Fibroblast of skin of left biceps (primary cell): ENCODE results near the gene GGCX.
"Not testable (repeated sequence)": the region's sequence is repeated elsewhere in the genome, so short reads cannot be mapped to it uniquely, and the experiment has no call there.

Experiments used
- DNase-seq, 2 experiments: peaks; one replicate each; pipeline ENCODE4 v3.0.0-alpha.2; 2013; ENCODE audit warnings: low read depth in 2 of 2

Gene GGCX

GRCh38 chr2:85561280-85562212, at the start of gene GGCX:
Gene GGCX (minus strand): TSS chr2:85561493. CDS start chr2:85561428, 65 bp downstream.
- DNase-seq: peak; percentile 71

DNA sequence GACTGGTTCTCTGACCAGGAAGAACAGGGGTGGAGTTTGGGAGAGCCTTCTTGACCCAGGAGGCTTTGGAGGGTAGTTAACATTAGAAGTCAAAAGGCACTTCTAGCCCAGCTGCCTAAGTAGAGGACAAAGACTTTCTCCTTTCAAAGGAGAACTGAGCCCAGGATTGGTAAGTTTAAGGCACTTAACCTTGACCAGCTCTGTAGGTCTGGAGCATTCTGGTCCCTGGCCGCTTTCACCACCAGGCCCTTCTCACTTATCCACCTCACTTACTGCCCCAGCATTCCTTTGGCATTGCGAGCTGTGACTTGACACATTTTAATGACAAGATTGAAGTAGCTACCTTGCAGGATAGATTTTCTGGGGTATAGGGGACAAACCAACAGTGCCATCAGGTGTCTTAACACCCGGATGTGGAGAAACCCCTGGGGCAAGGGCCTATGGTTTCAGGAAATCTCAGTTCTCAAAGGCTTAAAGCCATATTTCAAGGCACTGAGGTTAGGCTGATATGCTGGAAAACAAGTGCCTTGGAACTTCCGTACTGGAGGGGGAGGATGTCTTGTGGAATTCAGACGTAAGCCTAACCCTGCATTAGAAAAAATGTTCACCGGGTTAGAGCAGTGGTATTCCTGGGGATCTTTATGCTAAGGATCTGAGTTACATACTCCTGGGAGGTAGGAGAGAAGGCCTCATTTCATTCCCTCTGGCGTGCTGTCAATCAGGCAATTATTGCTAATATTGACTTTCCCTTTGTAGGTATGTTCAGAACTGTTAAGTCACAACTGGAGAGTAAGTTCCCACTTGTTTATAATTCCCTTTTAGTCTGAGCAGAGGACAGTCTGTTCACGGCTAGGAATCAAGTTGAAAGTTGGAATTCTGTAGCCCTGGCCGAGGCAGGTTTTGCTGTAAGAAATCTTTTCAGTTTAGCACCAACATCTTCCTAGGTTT, 46.2 kb upstream of the GGCX start:
- DNase-seq: no peak

- DNase-seq: no peak
Measured at GRCh38 chr2:85606116-85606455, 44.8 kb upstream of the GGCX start.

GRCh38 chr2:85605406-85606115, 44.3 kb upstream of the GGCX start:
- DNase-seq: peak; percentile 62 to 66

DNA sequence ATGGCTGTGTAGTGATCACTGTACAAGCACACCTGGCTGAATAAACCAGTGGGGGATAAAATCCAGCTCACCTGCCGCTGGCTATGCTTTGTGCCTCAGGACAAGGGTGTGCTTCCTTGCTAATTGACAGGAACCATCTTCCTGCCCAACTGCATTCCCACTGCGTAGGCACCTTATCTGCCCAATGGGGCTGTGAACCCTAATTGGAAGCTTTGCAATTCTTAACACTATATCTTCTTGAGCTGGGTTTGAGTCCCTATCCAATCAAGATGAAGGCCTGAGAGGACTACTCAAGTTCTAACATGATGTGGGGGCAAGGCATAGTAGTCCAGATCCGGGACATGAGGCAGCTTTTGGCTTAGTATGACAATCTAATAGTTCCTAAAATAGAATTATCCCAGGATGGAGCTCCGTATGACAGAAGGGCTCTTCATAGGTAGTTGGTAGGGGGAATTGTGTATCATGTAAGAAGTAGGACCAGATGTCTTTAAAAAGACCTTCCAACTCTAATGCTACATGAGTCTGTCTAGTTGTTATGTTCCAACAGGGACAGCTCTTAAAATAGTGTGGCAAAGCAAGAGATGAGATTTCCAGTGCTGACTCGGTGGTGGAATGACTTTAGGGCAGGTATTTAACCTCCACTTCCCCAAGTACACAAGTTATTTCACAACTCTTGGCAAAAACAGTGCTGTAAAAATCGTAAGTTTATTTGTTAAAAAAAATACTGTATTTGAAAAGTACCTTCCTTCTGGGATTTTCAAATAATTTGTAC, 43.5 kb upstream of the GGCX start:
- DNase-seq: no peak

DNA sequence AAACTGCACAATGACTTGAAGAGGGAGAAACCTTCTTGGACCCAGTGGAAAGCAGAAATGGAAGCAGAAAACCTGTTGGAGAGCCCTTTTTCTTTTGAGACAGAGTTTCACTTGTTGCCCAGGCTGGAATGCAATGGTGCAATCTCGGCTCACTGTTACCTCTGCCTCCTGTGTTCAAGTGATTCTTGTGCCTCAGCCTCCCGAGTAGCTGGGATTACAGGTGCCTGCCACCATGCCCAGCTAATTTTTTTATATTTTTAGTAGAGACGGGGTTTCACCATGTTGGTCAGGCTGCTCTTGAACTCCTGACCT, 42.8 kb upstream of the GGCX start:
- not testable (repeated sequence) for DNase-seq

GRCh38 chr2:85602476-85603234, 41.4 kb upstream of the GGCX start, which contains the start of gene TMEM150A:
Gene TMEM150A (minus strand): TSS chr2:85602698. CDS start chr2:85601948, 750 bp downstream.
- peak; percentile 62 to 75 for DNase-seq

GRCh38 chr2:85601771-85602475, 40.6 kb upstream of the GGCX start:
- no peak for DNase-seq

DNA sequence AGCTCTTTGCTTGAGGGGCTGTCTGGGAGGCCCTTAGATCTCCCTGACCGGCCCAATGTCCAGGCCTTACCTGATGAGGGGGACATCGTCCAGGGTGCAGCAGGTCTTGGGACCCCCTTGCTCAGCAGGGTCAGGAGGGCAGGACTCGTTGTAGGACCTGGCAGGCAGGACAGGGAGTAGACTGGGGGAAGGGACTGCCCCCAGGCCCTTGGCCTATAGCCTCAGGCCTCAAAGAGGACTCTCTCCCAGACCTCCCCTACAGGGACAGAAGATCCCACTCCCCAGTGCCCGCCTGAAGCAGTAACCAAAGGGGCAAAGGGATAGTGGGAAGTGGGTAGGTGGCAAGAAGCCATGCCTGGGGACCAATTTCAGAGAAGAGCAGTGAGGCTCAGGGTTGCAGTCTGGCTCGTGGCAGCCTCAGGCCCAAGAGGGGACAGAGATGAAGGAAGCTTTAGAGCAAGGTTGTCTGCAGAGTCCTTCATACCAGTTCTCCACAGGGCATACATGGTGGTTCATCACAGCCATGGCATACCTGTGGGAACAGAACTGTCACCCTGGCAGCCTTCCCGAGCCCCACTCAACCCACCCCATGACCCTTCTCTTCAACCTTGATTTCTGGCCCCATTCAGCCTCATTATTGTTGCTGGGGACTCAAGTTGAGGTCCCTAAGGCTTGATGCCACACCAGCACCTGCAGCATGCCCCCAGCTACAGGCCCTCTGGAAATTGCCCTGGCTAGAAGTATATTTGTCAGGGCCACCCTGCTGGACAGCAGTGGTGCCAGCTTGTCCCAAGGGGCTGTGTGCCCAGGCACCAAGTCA, 39.9 kb upstream of the GGCX start:
- DNase-seq: no peak

- DNase-seq: no peak
Measured at GRCh38 chr2:85600235-85600575, 38.9 kb upstream of the GGCX start.

DNA sequence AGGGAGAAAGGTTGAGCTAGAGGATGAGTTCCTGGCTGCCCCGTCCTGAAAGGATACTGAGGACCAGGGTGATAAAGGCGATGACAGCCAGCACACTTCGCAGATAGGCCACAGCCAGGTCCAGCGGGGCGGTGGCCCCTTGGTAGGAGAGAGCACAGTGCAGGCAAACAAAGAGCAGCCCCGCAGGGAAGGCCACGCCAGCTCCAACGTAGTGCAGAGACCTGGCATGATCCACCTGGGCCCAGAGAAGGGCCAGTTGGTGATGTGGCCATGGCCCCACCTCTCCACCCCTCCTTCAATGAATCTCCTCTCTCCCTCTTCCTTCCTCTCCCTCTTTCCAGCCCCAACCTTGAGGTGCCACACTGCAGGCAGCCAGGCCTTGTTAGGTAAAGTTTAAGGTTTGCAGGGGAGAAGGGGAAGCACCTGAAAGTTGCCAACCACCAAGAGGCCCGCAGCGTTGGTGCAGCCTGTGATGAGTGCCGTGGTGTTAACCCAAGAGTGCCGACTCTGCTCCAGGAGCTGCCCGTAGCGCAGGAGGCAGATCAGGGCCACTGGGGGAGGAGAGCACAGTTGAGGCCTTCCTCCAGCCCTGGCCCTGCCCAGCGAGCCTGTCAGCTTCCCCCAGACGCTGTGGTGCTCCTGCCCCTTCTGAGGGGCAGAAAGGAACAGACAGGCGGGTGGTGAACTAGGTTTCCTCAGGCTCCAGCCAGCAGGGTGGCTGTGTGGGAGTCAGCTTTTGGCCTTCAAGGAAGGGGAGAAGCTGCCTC, 38.4 kb upstream of the GGCX start:
- no peak for DNase-seq

GRCh38 chr2:85598594-85599340, 37.5 kb upstream of the GGCX start:
- DNase-seq: no peak

DNA sequence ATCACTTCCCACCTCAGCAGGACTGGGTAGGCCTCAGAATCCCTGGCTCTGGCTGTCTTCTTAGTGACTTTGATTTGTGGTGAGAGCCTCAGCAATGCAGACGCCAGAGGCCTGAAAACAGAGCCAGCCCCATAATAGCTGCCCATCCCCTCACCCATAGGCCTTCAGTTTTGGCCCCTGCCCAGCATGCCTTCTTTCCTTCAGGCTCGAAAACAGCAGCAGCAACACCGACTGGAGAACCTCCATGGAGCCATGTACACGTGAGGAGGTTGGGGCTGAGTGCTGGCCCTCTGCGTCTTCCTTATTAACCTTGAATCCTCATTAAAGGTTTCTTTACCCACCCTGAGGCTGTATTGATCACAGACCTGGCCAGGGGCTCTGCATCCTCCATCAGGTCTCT, 35.9 kb upstream of the GGCX start:
- no peak for DNase-seq

DNA sequence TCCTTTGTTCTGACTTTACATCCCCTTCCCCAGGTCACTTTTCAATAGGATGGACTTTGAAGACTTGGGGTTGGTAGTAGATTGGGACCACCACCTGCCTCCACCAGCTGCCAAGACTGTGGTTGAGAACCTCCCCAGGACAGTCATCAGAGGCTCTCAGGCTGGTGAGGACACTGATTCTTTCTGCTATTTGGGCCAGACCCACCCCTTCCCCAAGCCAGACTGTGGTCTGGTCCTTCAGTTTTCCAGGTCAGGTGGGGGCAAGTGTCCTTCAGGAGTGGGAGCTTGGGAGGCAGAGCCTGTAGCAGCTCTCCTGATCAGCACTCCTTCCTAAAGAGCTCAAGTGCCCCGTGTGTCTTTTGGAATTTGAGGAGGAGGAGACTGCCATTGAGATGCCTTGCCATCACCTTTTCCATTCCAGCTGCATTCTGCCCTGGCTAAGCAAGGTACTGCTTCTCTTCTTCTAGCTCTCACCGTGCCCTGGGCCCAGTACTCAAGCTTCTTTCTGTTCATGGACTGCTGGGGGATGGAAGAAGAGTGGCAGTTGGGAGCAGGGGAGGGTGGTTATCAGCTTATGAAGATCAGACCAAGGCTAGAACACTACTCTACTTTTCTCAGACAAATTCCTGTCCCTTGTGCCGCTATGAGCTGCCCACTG, 35.3 kb upstream of the GGCX start:
- no peak for DNase-seq

- no peak for DNase-seq
Measured at GRCh38 chr2:85596026-85596333, 34.7 kb upstream of the GGCX start.

DNA sequence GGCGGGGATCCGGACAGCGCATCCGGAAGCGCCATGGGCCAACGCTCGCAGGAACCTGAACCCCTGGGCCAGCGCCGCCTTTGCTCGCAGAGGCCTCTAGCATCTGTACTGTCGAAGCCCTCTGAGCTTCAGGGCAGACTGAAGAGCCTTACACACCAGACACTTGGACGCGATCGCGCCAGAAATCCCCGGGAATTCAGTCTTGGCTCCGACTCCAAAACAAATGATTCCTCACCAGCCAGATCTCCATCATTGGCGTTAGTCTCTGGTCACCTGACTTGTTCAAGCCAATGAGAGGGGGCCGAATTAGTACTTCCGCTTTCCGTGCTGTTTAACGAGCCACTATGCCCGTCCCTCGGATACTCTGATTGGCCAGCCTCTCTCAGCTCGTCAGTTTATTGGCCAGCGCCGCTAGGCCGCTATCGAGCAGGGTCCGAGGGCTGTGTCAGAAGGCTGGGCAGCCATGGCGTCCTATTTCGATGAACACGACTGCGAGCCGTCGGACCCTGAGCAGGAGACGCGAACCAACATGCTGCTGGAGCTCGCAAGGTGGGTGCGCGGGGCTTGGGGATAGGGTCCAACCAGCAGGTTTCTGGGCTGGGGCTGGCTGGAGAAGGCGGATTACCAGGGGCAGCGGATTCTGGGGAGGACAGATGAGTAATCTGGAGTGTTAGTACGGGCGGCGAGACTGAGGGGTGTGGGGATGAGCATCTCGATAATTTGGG, 34.2 kb upstream of the GGCX start, which contains the start of gene RNF181:
TSS of gene RNF181 (plus strand) at position 445 of the 725 bp plus-strand sequence. CDS start at position 464, 19 bp downstream.
- peak; percentile 96 for DNase-seq
